HG03039 (cell line): ENCODE data around the gene TLR10.
A peak's percentile ranks its signal among the peaks of the same experiment; 100 is the strongest.
"Not testable (repeated sequence)": the region's sequence is repeated elsewhere in the genome, so short reads cannot be mapped to it uniquely, and the experiment has no call there.

Experiments used
- ATAC-seq: cut with Tn5 transposase; IDR thresholded peaks from one replicate; pipeline ENCODE4 v1.9.1; 2021; ENCODE audit warnings: mild to moderate bottlenecking, moderate library complexity; ENCODE audit not compliant: unreplicated experiment

TLR10 gene, protein sequence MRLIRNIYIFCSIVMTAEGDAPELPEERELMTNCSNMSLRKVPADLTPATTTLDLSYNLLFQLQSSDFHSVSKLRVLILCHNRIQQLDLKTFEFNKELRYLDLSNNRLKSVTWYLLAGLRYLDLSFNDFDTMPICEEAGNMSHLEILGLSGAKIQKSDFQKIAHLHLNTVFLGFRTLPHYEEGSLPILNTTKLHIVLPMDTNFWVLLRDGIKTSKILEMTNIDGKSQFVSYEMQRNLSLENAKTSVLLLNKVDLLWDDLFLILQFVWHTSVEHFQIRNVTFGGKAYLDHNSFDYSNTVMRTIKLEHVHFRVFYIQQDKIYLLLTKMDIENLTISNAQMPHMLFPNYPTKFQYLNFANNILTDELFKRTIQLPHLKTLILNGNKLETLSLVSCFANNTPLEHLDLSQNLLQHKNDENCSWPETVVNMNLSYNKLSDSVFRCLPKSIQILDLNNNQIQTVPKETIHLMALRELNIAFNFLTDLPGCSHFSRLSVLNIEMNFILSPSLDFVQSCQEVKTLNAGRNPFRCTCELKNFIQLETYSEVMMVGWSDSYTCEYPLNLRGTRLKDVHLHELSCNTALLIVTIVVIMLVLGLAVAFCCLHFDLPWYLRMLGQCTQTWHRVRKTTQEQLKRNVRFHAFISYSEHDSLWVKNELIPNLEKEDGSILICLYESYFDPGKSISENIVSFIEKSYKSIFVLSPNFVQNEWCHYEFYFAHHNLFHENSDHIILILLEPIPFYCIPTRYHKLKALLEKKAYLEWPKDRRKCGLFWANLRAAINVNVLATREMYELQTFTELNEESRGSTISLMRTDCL

DNA sequence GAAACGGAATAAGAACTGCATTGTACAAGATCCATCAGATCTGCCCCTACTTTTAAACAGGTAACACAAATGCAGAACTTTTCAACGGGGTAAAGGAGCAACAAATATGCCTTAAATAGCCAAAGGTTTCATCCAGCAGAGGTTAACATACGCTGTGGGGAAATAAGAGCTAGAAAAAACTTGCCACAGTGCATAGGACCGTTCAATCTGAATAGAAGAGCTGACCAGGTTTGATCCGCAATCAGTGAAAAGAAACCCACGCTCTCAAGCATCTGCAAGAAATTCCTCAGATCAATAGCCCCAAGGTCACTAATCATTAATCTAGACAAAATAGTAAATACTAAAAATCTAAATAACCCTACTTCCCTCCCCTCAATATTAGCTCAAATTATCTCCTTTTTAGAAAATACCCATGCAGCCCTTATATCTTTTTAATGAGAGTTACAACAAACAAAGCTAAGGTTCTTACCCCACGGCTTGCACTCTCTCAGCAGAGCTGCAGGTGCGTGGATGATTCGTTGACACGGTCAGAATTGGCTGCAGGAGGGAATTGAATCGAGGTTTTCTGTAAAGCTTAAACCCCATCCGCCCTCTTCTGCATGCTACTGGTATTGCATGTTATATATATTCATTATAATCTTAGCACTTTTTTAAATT is at the start of gene TLR10:
TSS of gene TLR10 (minus strand) at position 539 of the 657 bp plus-strand sequence. CDS start 7,400 bp downstream, outside the sequence.
- peak; percentile 47 for ATAC-seq

DNA sequence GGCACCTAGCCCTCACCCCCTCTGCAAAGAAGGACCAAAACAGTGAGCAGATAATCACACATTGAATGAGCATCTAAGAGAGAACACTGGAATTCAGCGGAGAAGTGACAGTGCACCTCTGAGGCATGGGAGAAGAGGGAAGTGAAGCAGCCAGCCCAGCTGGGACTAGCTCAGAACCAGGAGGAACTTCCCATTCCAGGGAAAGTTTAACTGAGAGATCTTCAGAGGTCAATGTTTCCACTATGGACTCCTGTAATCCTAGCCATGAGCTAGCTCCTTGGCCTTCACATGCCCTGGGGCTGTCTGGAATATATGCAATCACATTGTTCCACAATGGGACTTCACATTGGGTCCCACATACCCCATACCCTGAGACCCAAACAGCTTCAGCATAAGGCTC is 49.4 kb upstream of the TLR10 start:
- no peak for ATAC-seq

DNA sequence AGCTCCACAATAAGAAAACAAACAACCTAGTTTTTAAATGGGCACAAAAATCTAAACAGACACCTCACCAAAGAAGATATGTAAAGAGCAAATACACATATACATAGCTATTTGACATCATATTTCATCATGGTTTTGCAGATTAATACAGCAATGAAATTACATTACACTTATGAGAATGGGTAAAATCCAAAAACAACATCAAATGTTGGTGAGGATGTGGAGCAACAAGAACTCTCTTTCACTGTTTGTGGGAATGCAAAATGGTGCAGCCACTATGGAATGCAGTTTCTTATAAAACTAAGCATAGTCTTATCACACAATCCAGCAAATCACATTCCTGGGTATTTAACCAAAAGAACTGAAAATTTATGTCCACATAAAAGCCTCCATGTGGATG is 48.9 kb upstream of the TLR10 start:
- ATAC-seq = no peak

DNA sequence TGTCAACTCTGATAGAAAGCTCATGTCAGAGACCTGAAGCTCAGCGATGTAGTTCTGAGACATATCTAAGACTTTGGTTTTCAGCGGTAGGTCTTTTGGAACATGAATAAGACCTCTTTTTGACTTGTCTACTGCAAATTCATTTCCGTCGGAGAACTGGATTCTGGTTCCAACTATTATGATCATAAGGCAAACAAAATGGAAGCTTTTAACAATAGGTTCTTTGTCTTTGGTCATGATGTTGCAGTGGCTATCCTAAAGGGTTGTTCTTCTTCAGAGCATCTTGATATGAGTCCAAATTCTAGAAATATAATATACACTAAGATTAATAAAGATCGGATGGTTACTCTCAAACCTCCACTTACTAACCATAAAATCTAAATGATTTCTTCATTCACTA is 46.4 kb upstream of the TLR10 start:
- ATAC-seq = no peak

DNA sequence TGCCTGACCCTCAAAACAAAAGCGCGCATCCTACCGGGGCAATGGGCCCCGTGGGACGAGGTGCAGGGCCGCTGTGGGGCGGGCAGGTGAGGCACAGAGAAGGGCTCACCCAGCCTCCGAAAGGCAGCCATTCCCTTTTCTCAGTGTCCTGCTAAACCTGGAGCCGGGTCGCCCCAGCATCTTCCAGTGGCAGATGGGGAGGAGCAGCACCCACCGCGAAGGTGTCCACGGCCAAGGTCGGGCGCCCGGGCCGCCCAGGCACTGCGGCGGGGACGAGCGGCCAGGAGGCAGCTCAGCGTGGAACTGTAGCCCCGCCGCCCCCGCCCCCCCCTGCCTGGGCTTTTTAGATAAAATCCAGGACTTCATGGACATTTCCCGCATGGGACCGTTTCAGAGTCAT is 41.0 kb upstream of the TLR10 start:
- no peak for ATAC-seq

DNA sequence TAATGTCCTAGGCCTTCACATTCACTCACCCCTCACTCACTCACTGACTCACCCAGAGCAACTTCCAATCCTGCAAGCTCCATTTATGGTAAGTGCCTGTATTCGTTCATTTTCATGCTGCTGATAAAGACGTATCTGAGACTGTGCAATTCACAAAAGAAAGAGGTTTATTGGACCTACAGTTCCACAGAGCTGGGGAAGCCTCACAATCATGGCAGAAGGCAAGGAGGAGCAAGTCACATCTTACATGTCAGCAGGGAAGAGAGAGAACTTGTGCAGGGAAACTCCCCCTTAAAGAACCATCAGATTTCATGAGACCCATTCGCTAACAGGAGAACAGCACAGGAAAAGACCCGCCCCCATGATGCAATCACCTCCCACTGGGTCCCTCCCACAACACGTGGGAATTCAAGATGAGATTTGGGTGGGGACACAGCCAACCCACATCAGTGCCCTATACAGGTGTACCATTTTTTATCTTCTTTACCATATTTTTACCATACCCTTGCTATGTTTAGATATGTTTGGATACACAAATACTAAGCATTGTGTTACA is 40.0 kb upstream of the TLR10 start:
- ATAC-seq = no peak

DNA sequence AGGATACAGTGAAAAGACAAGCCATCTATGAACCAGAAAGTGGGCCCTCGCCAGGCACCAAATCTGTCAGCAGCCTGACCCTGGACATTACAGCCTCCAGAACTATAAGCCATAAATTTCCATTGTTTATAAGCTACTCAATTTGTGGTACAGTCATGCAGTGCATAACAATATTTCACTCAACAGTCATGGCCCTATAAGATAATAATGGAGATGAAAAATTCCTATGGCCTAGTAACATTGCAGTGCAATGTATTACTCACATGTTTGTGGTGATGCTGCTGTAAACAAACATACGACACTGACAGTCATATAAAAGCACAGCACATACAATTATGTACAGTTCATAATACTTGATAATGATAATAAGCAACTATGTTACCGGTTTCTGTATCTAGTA is 38.9 kb upstream of the TLR10 start:
- no peak for ATAC-seq

DNA sequence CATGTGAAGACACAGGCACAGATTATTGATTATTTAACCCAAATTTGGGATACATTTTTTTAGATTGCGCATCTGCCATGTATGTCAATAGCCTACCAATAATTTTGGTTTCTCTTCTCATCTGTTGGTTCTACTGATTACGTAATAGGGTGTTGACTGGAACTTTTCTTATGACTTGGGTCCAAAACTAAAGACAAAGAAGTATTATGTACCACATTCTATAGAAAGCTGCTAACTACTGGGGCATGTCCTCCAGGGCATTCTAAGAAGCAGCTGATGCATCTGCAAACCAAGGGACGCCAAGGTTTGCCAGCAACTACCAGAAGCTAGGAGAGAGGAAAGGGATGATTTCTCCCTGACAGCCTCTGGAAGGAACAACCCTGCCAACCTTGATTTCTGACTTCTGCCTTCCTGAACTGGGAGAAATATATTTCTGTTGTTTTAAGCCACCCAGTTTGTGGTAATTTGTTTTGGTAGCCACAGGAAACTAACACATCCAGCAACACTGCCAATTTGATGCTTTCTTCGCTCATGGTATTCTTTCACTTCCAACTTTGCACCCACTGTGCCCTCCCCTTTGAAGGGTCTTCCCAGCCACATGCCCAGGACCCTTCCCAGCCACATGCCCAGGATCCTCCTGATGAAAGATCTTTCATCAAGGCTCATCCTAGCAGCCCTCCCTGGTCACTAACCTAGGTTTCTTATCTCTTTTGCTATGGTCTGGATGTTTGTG is 37.7 kb upstream of the TLR10 start:
- no peak for ATAC-seq

DNA sequence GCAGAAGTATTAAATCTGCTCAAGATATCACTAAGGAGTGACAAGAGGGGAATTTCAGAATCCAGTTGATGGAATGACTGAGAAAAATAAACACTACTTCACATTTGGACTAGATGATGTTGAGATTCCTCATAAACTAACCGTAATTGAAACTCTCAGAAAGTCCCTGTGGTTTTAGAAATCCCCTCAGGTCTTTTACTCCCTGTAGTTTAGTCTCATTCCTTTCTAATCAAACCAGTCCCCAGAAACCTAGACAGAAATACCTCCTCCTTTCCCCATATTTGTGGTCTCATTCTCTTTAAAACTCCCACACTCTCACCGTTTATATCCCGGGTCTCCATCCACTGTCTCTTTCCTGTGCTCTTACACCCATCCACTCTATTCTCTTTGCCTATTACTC is 36.8 kb upstream of the TLR10 start:
- no peak for ATAC-seq

DNA sequence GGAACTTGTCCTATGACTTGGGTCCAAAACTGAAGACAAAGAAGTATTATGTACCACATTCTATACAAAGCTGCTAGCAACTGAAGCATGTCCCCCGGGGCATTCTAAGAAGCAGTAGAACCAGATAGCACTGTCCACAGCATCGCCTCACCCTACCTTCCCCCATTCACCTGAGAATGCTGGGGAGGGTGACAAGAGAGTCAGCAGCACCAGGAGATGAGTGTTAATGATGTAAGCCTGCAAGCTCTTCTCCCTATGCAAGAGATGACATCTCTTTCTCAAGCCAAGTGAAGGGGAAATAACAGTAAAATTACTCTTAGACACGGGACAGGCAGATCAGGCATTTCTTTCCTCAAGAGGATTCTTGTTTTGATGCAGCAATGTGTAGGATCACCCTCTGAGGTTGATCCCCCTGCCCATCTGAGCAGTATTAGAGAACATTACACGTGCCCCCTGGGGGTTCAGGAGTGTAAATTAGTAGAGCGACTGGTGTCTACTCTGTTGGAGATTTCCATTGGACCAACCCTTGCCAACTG is 35.7 kb upstream of the TLR10 start:
- ATAC-seq = peak; percentile 40

DNA sequence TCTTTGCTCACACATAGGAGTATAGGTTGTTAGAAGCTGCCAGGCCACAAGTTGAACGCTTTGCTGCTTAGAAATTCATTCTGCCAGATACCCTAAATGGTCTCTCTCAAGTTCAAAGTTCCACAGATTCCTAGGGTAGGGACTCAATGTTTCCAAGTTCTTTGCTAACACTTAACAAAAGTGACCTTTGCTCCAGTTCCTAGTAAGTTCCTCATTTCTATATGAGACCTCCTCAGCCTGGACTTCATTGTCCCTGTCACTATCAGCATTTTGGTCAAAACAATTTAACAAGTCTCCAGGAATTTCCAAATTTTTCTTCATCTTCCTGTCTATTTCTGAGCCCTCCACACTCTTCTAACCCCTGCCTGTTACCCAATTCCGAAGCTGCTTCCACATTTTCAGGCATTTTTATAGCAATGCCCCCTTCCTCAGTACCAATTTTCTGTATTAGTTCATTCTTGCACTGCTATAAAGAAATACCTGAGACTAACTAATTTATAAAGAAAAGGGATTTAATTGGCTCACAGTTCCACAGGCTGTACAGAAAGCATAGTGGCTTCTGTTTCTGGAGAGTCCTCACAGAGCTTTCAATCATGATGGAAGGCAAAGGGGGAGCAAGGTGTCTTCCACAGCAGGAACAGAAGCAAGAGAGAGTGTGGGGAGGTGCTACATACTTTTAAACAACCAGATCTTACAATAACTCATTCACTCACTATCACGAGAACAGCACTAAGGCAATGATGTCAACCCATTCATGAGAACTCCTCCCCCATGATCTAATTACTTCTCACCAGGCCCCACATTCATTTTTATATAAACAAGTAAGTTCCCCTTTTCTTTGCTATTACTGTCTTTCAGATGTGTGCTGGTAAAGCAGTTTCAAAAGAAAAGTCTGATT is 33.3 kb upstream of the TLR10 start:
- ATAC-seq = no peak

DNA sequence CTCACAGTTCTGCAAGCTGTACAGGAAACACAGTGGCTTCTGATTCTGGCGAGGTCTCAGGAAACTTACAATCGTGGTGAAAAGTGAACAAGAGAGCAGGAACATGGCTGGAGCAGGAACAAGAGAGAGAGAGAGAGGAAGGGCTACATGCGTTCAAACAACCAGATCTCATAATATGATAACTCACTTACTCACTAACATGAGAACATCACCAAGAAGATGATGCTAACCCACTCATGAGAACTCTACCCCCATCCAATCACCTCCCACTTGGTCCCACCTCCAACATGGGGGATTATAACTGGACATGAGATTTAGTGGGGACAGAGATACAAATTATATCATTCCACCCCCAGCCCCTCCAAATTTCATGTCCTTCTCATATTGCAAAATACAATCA is 31.6 kb upstream of the TLR10 start:
- ATAC-seq = no peak

DNA sequence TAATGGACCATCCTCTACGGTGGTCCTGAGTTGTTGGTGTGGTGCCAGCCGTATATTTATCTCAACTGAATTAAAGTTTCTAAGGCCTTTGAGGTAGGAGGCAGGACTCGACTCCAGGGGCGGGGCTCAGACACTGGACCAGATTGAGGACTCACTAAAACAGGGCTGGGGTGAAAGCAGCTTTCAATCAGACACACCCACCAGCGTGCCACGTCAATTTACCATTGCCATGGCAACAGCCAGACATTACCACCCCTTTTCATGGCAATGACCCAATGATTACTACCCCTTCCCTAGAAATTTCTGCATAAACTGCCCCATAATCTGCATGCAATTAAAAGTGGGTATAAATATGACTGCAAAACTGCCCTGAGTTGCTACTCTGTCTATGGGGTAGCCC is 28.5 kb upstream of the TLR10 start:
- no peak for ATAC-seq

DNA sequence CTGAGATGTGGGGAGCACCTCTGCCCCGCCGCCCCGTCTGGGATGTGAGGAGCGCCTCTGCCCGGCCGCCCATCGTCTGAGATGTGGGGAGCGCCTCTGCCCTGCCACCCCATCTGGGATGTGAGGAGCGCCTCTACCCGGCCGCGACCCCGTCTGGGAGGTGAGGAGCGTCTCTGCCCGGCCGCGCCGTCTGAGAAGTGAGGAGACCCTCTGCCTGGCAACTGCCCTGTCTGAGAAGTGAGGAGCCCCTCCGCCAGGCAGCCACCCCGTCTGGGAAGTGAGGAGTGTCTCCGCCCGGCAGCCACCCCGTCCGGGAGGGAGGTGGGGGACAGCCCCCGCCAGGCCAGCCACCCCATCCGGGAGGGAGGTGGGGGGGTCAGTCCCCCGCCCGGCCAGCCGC is 24.7 kb upstream of the TLR10 start:
- ATAC-seq = not testable (repeated sequence)

DNA sequence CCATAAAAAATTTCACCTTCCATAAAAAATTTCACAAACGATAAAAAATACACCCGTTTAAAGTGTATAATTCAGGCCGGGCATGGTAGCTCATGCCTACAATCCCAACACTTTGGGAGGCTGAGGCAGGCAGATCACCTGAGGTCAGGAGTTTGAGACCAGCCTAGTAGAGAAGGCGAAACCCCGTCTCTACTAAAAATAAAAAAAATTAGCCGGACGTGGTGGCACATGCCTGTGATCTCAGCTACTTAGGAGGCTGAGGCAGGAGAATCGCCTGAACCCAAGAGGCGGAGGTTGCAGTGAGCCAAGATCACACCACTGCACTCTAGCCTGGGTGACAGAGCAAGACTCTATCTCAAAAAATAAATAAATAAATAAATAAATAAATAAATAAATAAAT is 23.5 kb upstream of the TLR10 start:
- ATAC-seq = not testable (repeated sequence)

DNA sequence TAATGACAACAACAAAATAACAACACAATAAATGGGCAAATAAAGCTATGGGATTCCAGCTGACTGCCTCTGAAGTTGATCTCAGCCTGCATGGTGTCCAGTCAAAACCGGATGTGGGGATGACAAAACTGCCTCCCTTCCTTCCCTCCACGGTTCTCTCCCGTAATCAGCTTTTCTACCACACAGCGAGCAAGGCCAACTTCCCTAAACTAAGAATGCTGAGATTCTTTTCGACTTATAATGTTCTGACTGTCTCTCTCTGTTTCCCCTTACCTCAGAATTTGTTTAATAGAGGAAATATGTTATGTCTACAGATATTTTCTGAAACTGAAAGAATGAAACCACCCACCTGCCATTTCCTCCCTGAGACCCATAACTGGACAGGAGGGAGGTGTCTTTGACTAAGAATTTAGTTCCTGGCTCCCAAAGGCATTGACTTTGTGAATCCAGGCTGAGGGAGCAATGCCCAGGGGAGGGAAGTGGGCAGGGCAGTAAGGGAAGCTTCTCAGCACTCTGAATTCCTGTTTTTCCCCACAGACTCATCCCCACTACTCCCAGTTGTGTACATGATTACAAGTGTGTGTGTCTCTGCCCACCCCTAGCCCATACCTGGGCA is 22.8 kb upstream of the TLR10 start:
- peak; percentile 77 for ATAC-seq

DNA sequence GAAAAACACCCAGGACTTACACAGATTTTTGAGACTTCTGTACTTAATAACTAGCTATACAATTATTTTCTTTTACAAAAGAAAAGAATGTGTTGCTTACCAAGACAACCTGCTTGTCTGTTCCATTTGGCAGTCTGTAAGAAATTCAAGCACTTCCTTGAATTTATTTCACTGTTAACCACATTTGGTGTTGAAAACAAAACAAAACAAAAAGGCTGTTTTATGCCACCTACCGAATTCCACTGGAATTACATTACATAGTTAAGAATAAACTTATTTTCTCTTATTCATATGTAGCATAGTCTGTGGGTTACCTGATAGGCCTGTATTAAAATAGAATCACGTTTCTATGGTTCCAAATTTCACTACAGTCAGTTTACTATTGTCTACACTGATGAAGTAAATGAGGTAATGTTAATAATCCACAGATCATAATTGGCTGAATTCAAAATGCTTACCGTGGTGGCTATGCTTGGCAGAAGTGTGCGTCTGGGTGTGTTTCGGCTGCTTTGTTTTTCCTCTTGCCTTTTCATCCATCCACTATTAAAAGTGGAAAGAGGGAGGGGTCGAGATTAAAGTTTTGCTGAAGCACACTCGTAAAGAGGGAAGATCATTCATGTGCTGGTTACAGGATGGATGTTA is 22.0 kb upstream of the TLR10 start, which contains the start of gene TLR1:
TSS of gene TLR1 (minus strand) at position 138 of the 642 bp plus-strand sequence. CDS start 5,960 bp downstream, outside the sequence.
- peak; percentile 7 for ATAC-seq
